K562 (cell line): ENCODE measurements around the gene DNAI1. TPM values are rescaled to one million over a fixed set of nuclear protein-coding genes. Genes with fewer than 3 reads are reported as not detected.

Source experiments
- ATAC-seq: fragments of 200-7000 bp; cut with Tn5 transposase; 3 replicates; pipeline ENCODE4 v1.9.1; 2020; ENCODE audit warnings: moderate library complexity
- BruUV-seq: library from RNA; stranded (reverse); fragments of 400-500 nt; replicated peaks from 2 replicates; lab custom pipeline; 2021; lab: Mats Ljungman, UMichigan
- CTCF ChIA-PET: fragments of 300-600 bp; formaldehyde crosslinking; extraction: SDS; loops from one replicate; lab custom pipeline; 2021; ENCODE audit warnings: low intra/inter-chr PET ratio; lab: Yijun Ruan, JAX
- POLR2A ChIA-PET: fragments of 300-600, 350-650 bp; sonication (Branson Sonifier 250); formaldehyde crosslinking; extraction: SDS; loops from one replicate; lab custom pipeline; 2021; ENCODE audit warnings: antibody characterized with exemption, inconsistent platforms; lab: Yijun Ruan, JAX
- DNase-seq, 4 experiments: peaks; one replicate each; pipeline versions ENCODE4 v3.0.0 to v3.0.0-alpha.2; 2011 to 2018; ENCODE audit warnings: low spot score in 3 of 4, mixed read lengths in 3 of 4; ENCODE audit errors: extremely low read depth in 1 of 4
- FAIRE-seq: peaks from 2 replicates; lab custom pipeline; 2011; peaks lifted over from hg19 to GRCh38; lab: Jason Lieb, UNC
- H2AFZ ChIP-seq: 2 replicates; pipeline ENCODE4 v1.6.0; 2011; ENCODE audit warnings: low read depth, low read length, control low read depth, inconsistent platforms
- H3K27ac ChIP-seq: fragments of 200-600 bp; 3 replicates; pipeline ENCODE4 v1.8.0; 2011; ENCODE audit warnings: low read depth, mild to moderate bottlenecking, control low read depth, inconsistent platforms, low read length, moderate library complexity, mixed read lengths; ENCODE audit errors: extremely low read depth
- H3K27me3 ChIP-seq, 2 experiments: fragments of 300-600 bp in 1 of 2; 2 replicates in 1 of 2; 3 replicates in 1 of 2; pipeline versions ENCODE4 v1.6.0 to v1.8.0; 2011; ENCODE audit warnings: inconsistent platforms in 2 of 2, low read length in 2 of 2, mild to moderate bottlenecking in 1 of 2, mixed read lengths in 1 of 2, moderate library complexity in 1 of 2; ENCODE audit not compliant: control insufficient read depth in 2 of 2, insufficient read depth in 2 of 2
- H3K36me3 ChIP-seq: fragments of 300-600 bp; 3 replicates; pipeline ENCODE4 v1.8.0; 2011; ENCODE audit warnings: mild to moderate bottlenecking, low read length, inconsistent platforms; ENCODE audit not compliant: control insufficient read depth, insufficient read depth
- H3K4me1 ChIP-seq, 2 experiments: fragments of 200-600 bp in 1 of 2; replicated peaks in 1 of 2; 2 replicates in 1 of 2; 3 replicates in 1 of 2; pipeline versions ENCODE4 v1.5.1 to v1.8.0; 2011; ENCODE audit warnings: inconsistent platforms in 2 of 2, low read length in 2 of 2, mild to moderate bottlenecking in 1 of 2, mixed read lengths in 1 of 2, moderate library complexity in 1 of 2; ENCODE audit not compliant: control insufficient read depth in 2 of 2, insufficient read depth in 2 of 2
- H3K4me2 ChIP-seq: 2 replicates; pipeline ENCODE4 v1.6.1; 2011; ENCODE audit warnings: low read length, control low read depth, inconsistent platforms, mixed read lengths; ENCODE audit not compliant: insufficient read depth
- H3K4me3 ChIP-seq: fragments of 200-600 bp; sonication (generic), shearing (Covaris generic); 2 replicates; pipeline ENCODE4 v1.5.1; 2016; ENCODE audit warnings: control low read depth, inconsistent platforms
- H3K79me2 ChIP-seq: fragments of 200-600 bp; 3 replicates; pipeline ENCODE4 v1.8.0; 2011; ENCODE audit warnings: low read length, inconsistent platforms; ENCODE audit not compliant: control insufficient read depth, insufficient read depth
- H3K9ac ChIP-seq, 2 experiments: 2 replicates each; pipeline versions ENCODE4 v1.6.0 to v1.6.1; 2011; ENCODE audit warnings: low read depth in 2 of 2, low read length in 2 of 2, control low read depth in 1 of 2, inconsistent platforms in 1 of 2, mild to moderate bottlenecking in 1 of 2, mixed read lengths in 1 of 2; ENCODE audit not compliant: insufficient read depth in 1 of 2
- H3K9me1 ChIP-seq: one replicate; pipeline ENCODE4 v1.6.0; 2011; ENCODE audit warnings: inconsistent platforms, mild to moderate bottlenecking, low read length, moderate library complexity; ENCODE audit not compliant: control insufficient read depth, insufficient read depth
- H3K9me3 ChIP-seq: replicated peaks from 2 replicates; pipeline ENCODE4 v1.5.1; 2011; ENCODE audit warnings: low read depth, low read length, inconsistent platforms; ENCODE audit not compliant: control insufficient read depth, insufficient read depth
- H4K20me1 ChIP-seq: replicated peaks from 2 replicates; pipeline ENCODE4 v1.6.1; 2011; ENCODE audit warnings: low read length, inconsistent platforms, mixed read lengths; ENCODE audit not compliant: control insufficient read depth, insufficient read depth
- CHD4 ChIP-seq: fragments of 200-600 bp; sonication (generic); IDR thresholded peaks from 3 replicates; pipeline ENCODE4 v1.6.1; 2012; ENCODE audit warnings: low read depth, mild to moderate bottlenecking, mixed read lengths, low read length, inconsistent platforms; ENCODE audit not compliant: insufficient read depth, insufficient replicate concordance, poor library complexity, severe bottlenecking
- CTCF ChIP-seq, 3 experiments: IDR thresholded peaks in 2 of 3; conservative IDR thresholded peaks in 1 of 3; 2 replicates each; pipeline ENCODE4 v1.5.1; 2011 to 2012; ENCODE audit warnings: low read length in 3 of 3, mild to moderate bottlenecking in 3 of 3, control low read depth in 2 of 3, improper control_type of control experiment in 1 of 3, inconsistent platforms in 1 of 3, low read depth in 1 of 3, mixed read lengths in 1 of 3, moderate library complexity in 1 of 3; ENCODE audit not compliant: insufficient read depth in 2 of 3
- RB1 ChIP-seq: fragments of 450-650 bp; IDR thresholded peaks from 2 replicates; pipeline ENCODE4 v1.6.1; 2017; ENCODE audit warnings: low read depth, mild to moderate bottlenecking
- TCFL5 ChIP-seq: fragments of 250-450 bp; sonication (Bioruptor Pico); conservative IDR thresholded peaks from 2 replicates; pipeline ENCODE4 v1.6.1; 2021; ENCODE audit warnings: mild to moderate bottlenecking, moderate library complexity, matching md5 sums
- WGBS: fragments of 100-300 bp; shearing (Covaris generic); methylation state at CpG from one replicate; pipeline ENCODE4 v1.1.6; 2016; ENCODE audit warnings: low coverage, mixed read lengths; ENCODE audit not compliant: insufficient coverage; ENCODE audit errors: missing lambda C conversion rate; 5-methylcytosine and 5-hydroxymethylcytosine counted together
- in situ Hi-C: fragments of 300-500 bp; cut with MboI; formaldehyde crosslinking; loops from 4 replicates; pipeline ENCODE4 v1.15.0; 2018; ENCODE audit warnings: inconsistent platforms, mixed read lengths
- intact Hi-C: fragments of 100-400 bp; cut with micrococcal nuclease; formaldehyde crosslinking; loops from 2 replicates; pipeline ENCODE4 v1.14.2; 2022
- polyA plus RNA-seq, 8 experiments: library from polyadenylated mRNA; depleted of rRNA in 4 of 8; stranded (reverse) in 5 of 8; unstranded in 3 of 8; fragments of >200 nt; fragmentation: Nextera tagmentation in 2 of 8; fragmentation: Illumina TruSeq in 1 of 8; extraction: Ambion mirVana in 2 of 8; extraction: Trizol in 1 of 8; gene quantifications; 2 replicates each; pipeline versions ENCODE4 v1.2.1 to v1.2.3, GENCODE V29; 2011 to 2014; ENCODE audit warnings: inconsistent platforms in 1 of 8, missing spikeins in 1 of 8
- total RNA-seq, 7 experiments: library from RNA; depleted of rRNA in 6 of 7; stranded (reverse); fragments of >200 nt in 6 of 7; fragmentation: Illumina TruSeq in 2 of 7; extraction: Trizol in 2 of 7; gene quantifications; 2 replicates each; pipeline versions ENCODE4 v1.2.1 to v1.2.3, GENCODE V29; 2011 to 2021; ENCODE audit warnings: low replicate concordance in 1 of 7
- TF ChIP-seq, protein P1 (sequence below): fragments of 250-450 bp; sonication (Bioruptor Pico); IDR thresholded peaks from 2 replicates; pipeline ENCODE4 v1.4.0; 2020; ENCODE audit warnings: borderline replicate concordance
- TF ChIP-seq, protein P2 (sequence below): sonication (generic); formaldehyde crosslinking; IDR thresholded peaks from 2 replicates; pipeline ENCODE4 v1.8.0; 2022; ENCODE audit warnings: mild to moderate bottlenecking, missing genetic modification reagents

DNAI1 gene
- total and polyA plus RNA-seq, 9 of the 15 experiments (the other 6 are each of a cell fraction or from before 2014, with no cell fraction given), result 0.01 to 0.17 (median 0.04) TPM; not detected in 6

DNA sequence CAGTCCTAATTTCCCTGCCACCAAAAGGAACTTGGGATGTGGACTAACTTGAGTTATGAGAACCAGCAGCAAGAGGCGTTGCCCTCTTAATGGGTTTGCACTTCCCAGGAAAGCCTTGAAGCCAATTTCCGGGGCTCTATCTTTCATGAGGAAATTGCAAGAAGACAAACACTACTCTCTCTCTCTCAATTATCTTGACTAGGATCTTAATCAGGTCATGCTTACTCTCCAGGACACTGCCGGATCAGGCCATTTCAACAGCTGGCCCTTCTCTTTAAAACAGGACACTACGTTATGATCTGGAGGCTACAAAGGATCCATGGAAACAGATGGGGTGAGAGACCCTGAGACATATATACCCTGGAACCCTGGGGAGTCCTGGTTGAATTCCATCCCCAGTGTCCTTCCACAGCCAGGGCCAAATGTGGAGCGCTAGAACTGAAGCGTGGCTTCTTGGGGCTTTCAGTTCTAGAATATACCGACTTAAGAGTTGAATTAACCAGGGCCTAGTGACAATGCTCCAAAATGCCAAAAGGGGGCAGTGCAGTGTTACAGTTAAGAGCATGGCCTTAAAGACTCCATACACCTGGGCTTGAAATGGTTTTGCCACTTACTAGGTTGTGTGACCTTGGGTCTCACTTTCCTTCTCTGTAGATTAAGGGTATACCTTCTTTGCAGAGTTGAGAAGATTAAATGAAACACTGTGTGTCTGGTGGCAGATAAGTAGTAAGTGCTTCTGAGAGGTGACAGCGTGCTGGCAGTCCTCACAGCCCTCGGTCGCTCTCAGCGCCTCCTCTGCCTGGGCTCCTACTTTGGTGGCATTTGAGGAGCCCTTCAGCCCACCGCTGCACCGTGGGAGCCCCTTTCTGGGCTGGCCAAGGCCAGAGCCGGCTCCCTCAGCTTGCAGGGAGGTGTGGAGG is 21.3 kb upstream of the DNAI1 start:
- intact Hi-C loops, result loop anchor here (1.0 to 5.0 kb wide), 3 partner anchors 63 to 155 kb away; no protein-coding TSS in a partner anchor
- ChIA-PET CTCF (interaction anchor here (1.1 to 2.3 kb wide), 3 partner anchors 63 to 154 kb away, joined by 3 to 11 read pairs (median 7); no protein-coding TSS in a partner anchor), POLR2A (no interaction called here)
- peak; percentile 91 for FAIRE-seq
- Histone ChIP-seq H3K79me2 (no peaks in the 10 kb centered on the region), H3K27ac (no peak overlapping the region), H3K4me1 (no peaks in the 10 kb centered on the region), H3K9me3 (no peaks in the 10 kb centered on the region), H3K27me3 (no peaks in the 10 kb centered on the region), H2AFZ (no peak overlapping the region), H3K4me2 (no peak overlapping the region), H3K36me3 (no peaks in the 10 kb centered on the region), H4K20me1 (no peaks in the 10 kb centered on the region), H3K9ac (no peak overlapping the region), H3K4me3 (no peak overlapping the region), H3K9me1 (no peaks in the 10 kb centered on the region)
- DNase-seq, result peak; percentile 26 to 76 (median 41)
- ATAC-seq, result peak; percentile 90
- 58% methylated on average over 10 of the region's 14 CpGs for WGBS
- in situ Hi-C loops, result no loop called here
- BruUV-seq, result no TSS peak
- TF ChIP-seq CHD4, result no peak
- TF ChIP-seq, protein P1, sequence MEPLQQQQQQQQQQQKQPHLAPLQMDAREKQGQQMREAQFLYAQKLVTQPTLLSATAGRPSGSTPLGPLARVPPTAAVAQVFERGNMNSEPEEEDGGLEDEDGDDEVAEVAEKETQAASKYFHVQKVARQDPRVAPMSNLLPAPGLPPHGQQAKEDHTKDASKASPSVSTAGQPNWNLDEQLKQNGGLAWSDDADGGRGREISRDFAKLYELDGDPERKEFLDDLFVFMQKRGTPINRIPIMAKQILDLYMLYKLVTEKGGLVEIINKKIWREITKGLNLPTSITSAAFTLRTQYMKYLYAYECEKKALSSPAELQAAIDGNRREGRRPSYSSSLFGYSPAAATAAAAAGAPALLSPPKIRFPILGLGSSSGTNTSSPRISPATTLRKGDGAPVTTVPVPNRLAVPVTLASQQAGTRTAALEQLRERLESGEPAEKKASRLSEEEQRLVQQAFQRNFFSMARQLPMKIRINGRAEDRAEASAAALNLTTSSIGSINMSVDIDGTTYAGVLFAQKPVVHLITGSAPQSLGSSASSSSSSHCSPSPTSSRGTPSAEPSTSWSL (CRISPR knock-in tag), result no peak
- TF ChIP-seq RB1, result no peak
- peak; percentile 72 to 88 (median 77) for TF ChIP-seq CTCF (IDR thresholded peaks at IDR 0.05 in 2 of 3, conservative IDR thresholded peaks at IDR 0.05 in 1 of 3; ENCODE audit: insufficient read depth in 2 of 3, low read depth in 1 of 3, low read length in 3 of 3)
- TF ChIP-seq, protein P2, sequence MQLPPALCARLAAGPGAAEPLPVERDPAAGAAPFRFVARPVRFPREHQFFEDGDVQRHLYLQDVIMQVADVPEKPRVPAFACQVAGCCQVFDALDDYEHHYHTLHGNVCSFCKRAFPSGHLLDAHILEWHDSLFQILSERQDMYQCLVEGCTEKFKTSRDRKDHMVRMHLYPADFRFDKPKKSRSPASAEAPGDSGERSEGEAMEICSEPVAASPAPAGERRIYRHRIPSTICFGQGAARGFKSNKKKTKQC (CRISPR knock-in tag), result no peak
- no peak for TF ChIP-seq TCFL5 (CRISPR knock-in tag)
